HepG2 (cell line): ENCODE results near the gene PTPRN. TPM values are rescaled to one million over a fixed set of nuclear protein-coding genes. Genes with fewer than 3 reads are reported as not detected.
A peak's percentile ranks its signal among the peaks of the same experiment; 100 is the strongest.

Experiments
- BORCS8-MEF2B ChIP-seq: sonication (generic); formaldehyde crosslinking; IDR thresholded peaks from 2 replicates; pipeline ENCODE4 v1.8.0; 2022; ENCODE audit warnings: mild to moderate bottlenecking, missing genetic modification reagents
- CAMTA2 ChIP-seq: sonication (generic); formaldehyde crosslinking; IDR thresholded peaks from 2 replicates; pipeline ENCODE4 v1.4.0; 2020; ENCODE audit warnings: mild to moderate bottlenecking, missing genetic modification reagents, borderline replicate concordance
- CBX2 ChIP-seq, 2 experiments: fragments of 200-600 bp in 1 of 2; sonication (generic); formaldehyde crosslinking in 1 of 2; IDR thresholded peaks; 2 replicates each; pipeline versions ENCODE4 v1.7.0 to v1.8.1; 2018 to 2022; ENCODE audit warnings: low read depth in 2 of 2, low read length in 1 of 2, mild to moderate bottlenecking in 1 of 2, missing genetic modification reagents in 1 of 2
- DNMT3B ChIP-seq: conservative IDR thresholded peaks from 2 replicates; pipeline ENCODE4 v1.6.1; 2016; ENCODE audit warnings: missing biosample characterization, control low read depth
- FOSL1 ChIP-seq: sonication (generic); formaldehyde crosslinking; IDR thresholded peaks from 2 replicates; pipeline ENCODE4 v1.9.0; 2021; ENCODE audit warnings: missing genetic modification reagents, borderline replicate concordance
- GABPB1 ChIP-seq: IDR thresholded peaks from 2 replicates; pipeline ENCODE4 v1.6.1; 2016; ENCODE audit warnings: mild to moderate bottlenecking, missing genetic modification reagents, moderate library complexity, missing compliant biosample characterization
- KLF11 ChIP-seq: IDR thresholded peaks from 2 replicates; pipeline ENCODE4 v1.6.1; 2016; ENCODE audit warnings: missing compliant biosample characterization
- MXD3 ChIP-seq: IDR thresholded peaks from 2 replicates; pipeline ENCODE4 v1.6.1; 2016; ENCODE audit warnings: mild to moderate bottlenecking, missing biosample characterization, missing genetic modification reagents
- MYNN ChIP-seq: sonication (generic); formaldehyde crosslinking; IDR thresholded peaks from 2 replicates; pipeline ENCODE4 v1.4.0; 2020; ENCODE audit warnings: mild to moderate bottlenecking, low read depth, missing genetic modification reagents
- NKX3-1 ChIP-seq: sonication (generic); formaldehyde crosslinking; IDR thresholded peaks from 2 replicates; pipeline ENCODE4 v1.5.0; 2020; ENCODE audit warnings: missing genetic modification reagents
- PREB ChIP-seq: sonication (generic); formaldehyde crosslinking; IDR thresholded peaks from 2 replicates; pipeline ENCODE4 v1.4.0; 2020; ENCODE audit warnings: missing genetic modification reagents
- RELA ChIP-seq: sonication (generic); formaldehyde crosslinking; IDR thresholded peaks from 2 replicates; pipeline ENCODE4 v1.4.0; 2020; ENCODE audit warnings: missing genetic modification reagents
- RERE ChIP-seq: IDR thresholded peaks from 2 replicates; pipeline ENCODE4 v1.6.1; 2016; ENCODE audit warnings: low read depth, missing genetic modification reagents, missing compliant biosample characterization
- SPEN ChIP-seq: sonication (generic); formaldehyde crosslinking; IDR thresholded peaks from 2 replicates; pipeline ENCODE4 v1.5.1; 2020; ENCODE audit warnings: low read depth, mild to moderate bottlenecking, missing genetic modification reagents
- TBX2 ChIP-seq: sonication (generic); formaldehyde crosslinking; IDR thresholded peaks from 2 replicates; pipeline ENCODE4 v1.5.0; 2020; ENCODE audit warnings: missing genetic modification reagents, mild to moderate bottlenecking, borderline replicate concordance
- YEATS4 ChIP-seq: sonication (generic); formaldehyde crosslinking; IDR thresholded peaks from 2 replicates; pipeline ENCODE4 v1.4.0; 2020; ENCODE audit warnings: missing genetic modification reagents, borderline replicate concordance
- ZBTB20 ChIP-seq: sonication (generic); formaldehyde crosslinking; IDR thresholded peaks from 2 replicates; pipeline ENCODE4 v1.8.1; 2023; ENCODE audit warnings: missing genetic modification reagents, low read depth, mild to moderate bottlenecking, borderline replicate concordance
- ZNF234 ChIP-seq: sonication (generic); formaldehyde crosslinking; conservative IDR thresholded peaks from 2 replicates; pipeline ENCODE4 v1.5.1; 2020; ENCODE audit warnings: mild to moderate bottlenecking, missing genetic modification reagents
- ZNF770 ChIP-seq: sonication (generic); formaldehyde crosslinking; IDR thresholded peaks from 2 replicates; pipeline ENCODE4 v1.5.0; 2020; ENCODE audit warnings: mild to moderate bottlenecking, missing genetic modification reagents
- polyA plus RNA-seq, 8 experiments: library from polyadenylated mRNA; depleted of rRNA in 3 of 8; stranded (reverse) in 7 of 8; unstranded in 1 of 8; fragments of >200 nt; fragmentation: Illumina TruSeq in 4 of 8; extraction: Trizol in 4 of 8; gene quantifications; 2 replicates each; pipeline versions ENCODE4 v1.2.1 to v1.2.3, GENCODE V29; 2011 to 2016; ENCODE audit warnings: low read depth in 4 of 8, missing spikeins in 1 of 8, mixed read lengths in 1 of 8; ENCODE audit not compliant: insufficient read depth in 1 of 8
- total RNA-seq, 5 experiments: library from RNA; depleted of rRNA; stranded (reverse); fragments of >200 nt; fragmentation: Illumina TruSeq; extraction: Trizol; gene quantifications; 2 replicates each; pipeline ENCODE4 v1.2.3, GENCODE V29; 2016; ENCODE audit warnings: low read depth in 1 of 5

The PTPRN gene
- total and polyA plus RNA-seq, 2 of the 13 experiments (the other 11 are each of a cell fraction or from before 2014, with no cell fraction given), result 0.26 TPM; not detected in 1

GRCh38 chr2:219253753-219254589 lies 55.2 kb downstream of the PTPRN start, which contains the start of gene TUBA4A (continued):
- TF ChIP-seq ZBTB20 (CRISPR knock-in tag), result 0 out of 2 replicates have a peak, but pooled peaks have one; percentile 12
- TF ChIP-seq BORCS8-MEF2B (CRISPR knock-in tag), result no peak
- peak; percentile 69 for TF ChIP-seq GABPB1 (CRISPR knock-in tag)
- TF ChIP-seq ZNF234 (CRISPR knock-in tag), result no peak
- peak; percentile 48 for TF ChIP-seq MXD3
- TF ChIP-seq RELA, result no peak
- peak; percentile 22; the same call in 1 of the 2 replicates for TF ChIP-seq SPEN (CRISPR knock-in tag)
- 0 out of 2 replicates have a peak, but pooled peaks have one; percentile 21 for TF ChIP-seq NKX3-1 (CRISPR knock-in tag)
- peak; percentile 10; the same call in 1 of the 2 replicates for TF ChIP-seq FOSL1 (CRISPR knock-in tag)
- TF ChIP-seq MYNN, result no peak
- TF ChIP-seq CBX2 (IDR thresholded peaks at IDR 0.05; ENCODE audit: low read depth, low read length), result no peak
- TF ChIP-seq CBX2 (CRISPR knock-in tag; IDR thresholded peaks at IDR 0.05; ENCODE audit: low read depth), result no peak
- TF ChIP-seq DNMT3B (CRISPR knock-in tag), result no peak
- peak; percentile 60 for TF ChIP-seq YEATS4 (CRISPR knock-in tag)
- no peak for TF ChIP-seq PREB
- TF ChIP-seq CAMTA2 (CRISPR knock-in tag), result no peak
- TF ChIP-seq RERE (CRISPR knock-in tag), result no peak
- TF ChIP-seq TBX2, result peak; percentile 64; the same call in 1 of the 2 replicates
- TF ChIP-seq KLF11 (CRISPR knock-in tag), result no peak
- TF ChIP-seq ZNF770, result peak; percentile 73
